Subcutaneous adipose tissue (tissue), 4 donors: ENCODE results near the gene FOXL2NB. TPM values are rescaled to one million over a fixed set of nuclear protein-coding genes. Genes with fewer than 3 reads are reported as not detected.

Source experiments
- CTCF ChIP-seq: fragments of 450-650 bp; IDR thresholded peaks from one replicate; pipeline ENCODE4 v1.5.1; 2016; ENCODE audit warnings: low read depth, mild to moderate bottlenecking, control low read depth, antibody characterized with exemption, moderate library complexity
- total RNA-seq, 4 donors: library from RNA; depleted of rRNA; stranded (reverse); fragments of >200 nt; gene quantifications; one replicate each; pipeline ENCODE4 v1.1.0, GENCODE V29; 2016

FOXL2NB gene
- total RNA-seq, 4 donors from 2014 or later: not detected

GRCh38 chr3:138933981-138934691 lies 12.9 kb upstream of the FOXL2NB start:
- TF ChIP-seq CTCF: no peak

- no peak for TF ChIP-seq CTCF
These were observed 11.5 kb upstream of the FOXL2NB start for GRCh38 chr3:138935505-138935862.

- no peak for TF ChIP-seq CTCF
These were observed 10.9 kb upstream of the FOXL2NB start for GRCh38 chr3:138935863-138936740.

GRCh38 chr3:138936741-138937689 lies 10.0 kb upstream of the FOXL2NB start:
- TF ChIP-seq CTCF: no peak

- TF ChIP-seq CTCF: no peak
These were observed 9.3 kb upstream of the FOXL2NB start for GRCh38 chr3:138937690-138938055.

GRCh38 chr3:138938056-138938876 lies 8.8 kb upstream of the FOXL2NB start:
- TF ChIP-seq CTCF: no peak
